Right atrium auricular region (tissue), 2 donors: ENCODE measurements around the gene ZBTB20. TPM values are rescaled to one million over a fixed set of nuclear protein-coding genes. Genes with fewer than 3 reads are reported as not detected.
A peak's percentile ranks its signal among the peaks of the same experiment; 100 is the strongest.

Experiments
- DNase-seq: peaks from one replicate; pipeline ENCODE4 v3.0.0-alpha.2; 2019; ENCODE audit warnings: low spot score
- H3K27ac ChIP-seq, 2 donors: fragments of 200-600 bp; sonication (generic); 1 replicate in 1 of 2; 2 replicates in 1 of 2; pipeline ENCODE4 v1.5.1; 2016 to 2019
- H3K27me3 ChIP-seq, 2 donors: fragments of 200-600 bp; sonication (generic); one replicate each; pipeline versions ENCODE4 v1.5.1 to v1.6.0; 2017 to 2019
- H3K36me3 ChIP-seq: fragments of 200-600 bp; sonication (generic); one replicate; pipeline ENCODE4 v1.5.1; 2016
- H3K4me1 ChIP-seq, 2 donors: fragments of 200-600 bp; sonication (generic); one replicate each; pipeline versions ENCODE4 v1.5.1 to v1.6.0; 2017 to 2019
- H3K4me3 ChIP-seq, 2 donors: fragments of 200-600 bp; sonication (generic); 1 replicate in 1 of 2; 2 replicates in 1 of 2; pipeline ENCODE4 v1.5.1; 2017 to 2019; ENCODE audit warnings: mild to moderate bottlenecking in 1 of 2, moderate library complexity in 1 of 2
- H3K9me3 ChIP-seq, 2 donors: fragments of 200-600 bp; sonication (generic); one replicate each; pipeline ENCODE4 v1.5.1; 2019
- total RNA-seq, 2 donors: library from RNA; depleted of rRNA; stranded (reverse); fragments of >200 nt; gene quantifications; one replicate each; pipeline ENCODE4 v1.1.0, GENCODE V29; 2016
- TF ChIP-seq, protein P1 (sequence below), 2 donors: fragments of 200-600 bp; sonication (generic); IDR thresholded peaks; one replicate each; pipeline ENCODE4 v1.5.1; 2019; ENCODE audit warnings: antibody characterized with exemption in 2 of 2

ZBTB20 gene
- total RNA-seq, 2 donors from 2014 or later = 84.6 to 90.8 TPM

- H3K9me3 ChIP-seq = no peaks in the 10 kb centered on the region
- DNase-seq = no peak
- TF ChIP-seq, protein P1, sequence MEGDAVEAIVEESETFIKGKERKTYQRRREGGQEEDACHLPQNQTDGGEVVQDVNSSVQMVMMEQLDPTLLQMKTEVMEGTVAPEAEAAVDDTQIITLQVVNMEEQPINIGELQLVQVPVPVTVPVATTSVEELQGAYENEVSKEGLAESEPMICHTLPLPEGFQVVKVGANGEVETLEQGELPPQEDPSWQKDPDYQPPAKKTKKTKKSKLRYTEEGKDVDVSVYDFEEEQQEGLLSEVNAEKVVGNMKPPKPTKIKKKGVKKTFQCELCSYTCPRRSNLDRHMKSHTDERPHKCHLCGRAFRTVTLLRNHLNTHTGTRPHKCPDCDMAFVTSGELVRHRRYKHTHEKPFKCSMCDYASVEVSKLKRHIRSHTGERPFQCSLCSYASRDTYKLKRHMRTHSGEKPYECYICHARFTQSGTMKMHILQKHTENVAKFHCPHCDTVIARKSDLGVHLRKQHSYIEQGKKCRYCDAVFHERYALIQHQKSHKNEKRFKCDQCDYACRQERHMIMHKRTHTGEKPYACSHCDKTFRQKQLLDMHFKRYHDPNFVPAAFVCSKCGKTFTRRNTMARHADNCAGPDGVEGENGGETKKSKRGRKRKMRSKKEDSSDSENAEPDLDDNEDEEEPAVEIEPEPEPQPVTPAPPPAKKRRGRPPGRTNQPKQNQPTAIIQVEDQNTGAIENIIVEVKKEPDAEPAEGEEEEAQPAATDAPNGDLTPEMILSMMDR (IDR thresholded peaks at IDR 0.05) = no peak
- H3K27me3 ChIP-seq = no peaks in the 10 kb centered on the region
- H3K4me1 ChIP-seq = peaks cover 0 to 12% of the 10 kb centered on the region in 2 donors
- H3K4me3 ChIP-seq = peak overlapping the region; percentile 6 to 22
- H3K36me3 ChIP-seq = no peaks in the 10 kb centered on the region
- H3K27ac ChIP-seq = peak overlapping the region; percentile 64 to 67
These were observed 400.6 kb downstream of the ZBTB20 start for GRCh38 chr3:114746502-114746901.

- TF ChIP-seq, protein P1 (IDR thresholded peaks at IDR 0.05) = no peak
- no peak for DNase-seq
These were observed 401.5 kb downstream of the ZBTB20 start for GRCh38 chr3:114745322-114746240.

DNA sequence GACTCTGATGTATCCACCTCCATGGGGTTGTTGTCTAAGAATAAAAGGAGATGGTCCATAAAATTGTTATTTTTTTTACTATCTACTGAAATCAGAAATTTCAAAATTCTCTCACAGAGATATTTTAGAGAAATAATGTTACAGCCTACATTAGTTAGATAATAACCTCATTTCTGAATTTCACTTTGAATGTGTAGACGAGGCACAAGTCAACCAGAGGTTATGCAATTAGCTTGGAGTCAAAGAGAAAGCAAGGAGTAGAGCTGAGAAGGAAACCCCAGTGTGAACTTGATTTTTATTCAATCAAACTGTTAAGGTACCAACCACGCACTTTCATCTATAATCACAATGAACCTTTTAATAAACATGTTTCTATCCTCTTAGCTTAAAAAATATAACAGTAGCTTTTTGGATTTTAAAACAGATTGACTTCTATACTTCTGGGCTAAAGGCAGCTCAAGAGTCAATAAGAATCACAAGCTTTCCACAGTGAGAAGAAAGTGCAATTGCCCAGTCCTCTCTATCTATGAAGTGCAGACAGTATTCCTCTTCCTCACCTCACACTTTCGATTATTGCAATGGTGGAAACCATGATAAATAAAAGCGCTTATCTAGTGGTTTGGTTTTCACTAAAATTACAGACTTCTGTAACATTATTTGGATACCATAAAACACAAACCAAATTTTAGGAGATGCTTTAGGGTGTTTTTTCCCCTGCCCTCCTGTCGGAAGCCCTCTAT is 403.2 kb downstream of the ZBTB20 start:
- no peak for DNase-seq
- TF ChIP-seq, protein P1 (IDR thresholded peaks at IDR 0.05) = no peak
- H3K27me3 ChIP-seq = no peaks in the 10 kb centered on the region
- no peak overlapping the region for H3K27ac ChIP-seq
- peaks cover 0 to 12% of the 10 kb centered on the region in 2 donors for H3K4me1 ChIP-seq
- no peaks in the 10 kb centered on the region for H3K36me3 ChIP-seq
- H3K9me3 ChIP-seq = no peaks in the 10 kb centered on the region
- H3K4me3 ChIP-seq = no peak overlapping the region

More at GRCh38 chr3:114745322-114746240, 401.5 kb downstream of the ZBTB20 start:
- Histone ChIP-seq H3K27ac (peak overlapping the region; percentile 64 to 67), H3K9me3 (no peaks in the 10 kb centered on the region), H3K36me3 (no peaks in the 10 kb centered on the region), H3K27me3 (no peaks in the 10 kb centered on the region), H3K4me1 (peaks cover 0 to 12% of the 10 kb centered on the region in 2 donors), H3K4me3 (peak overlapping the region in 1 of 2 donors; percentile 1)

- Histone ChIP-seq H3K27me3 (no peaks in the 10 kb centered on the region), H3K27ac (no peak overlapping the region), H3K4me1 (peaks cover 0 to 12% of the 10 kb centered on the region in 2 donors), H3K9me3 (no peaks in the 10 kb centered on the region), H3K36me3 (no peaks in the 10 kb centered on the region), H3K4me3 (no peak overlapping the region)
- TF ChIP-seq, protein P1 (IDR thresholded peaks at IDR 0.05) = no peak
- no peak for DNase-seq
These were observed 406.0 kb downstream of the ZBTB20 start for GRCh38 chr3:114741066-114741465.

DNA sequence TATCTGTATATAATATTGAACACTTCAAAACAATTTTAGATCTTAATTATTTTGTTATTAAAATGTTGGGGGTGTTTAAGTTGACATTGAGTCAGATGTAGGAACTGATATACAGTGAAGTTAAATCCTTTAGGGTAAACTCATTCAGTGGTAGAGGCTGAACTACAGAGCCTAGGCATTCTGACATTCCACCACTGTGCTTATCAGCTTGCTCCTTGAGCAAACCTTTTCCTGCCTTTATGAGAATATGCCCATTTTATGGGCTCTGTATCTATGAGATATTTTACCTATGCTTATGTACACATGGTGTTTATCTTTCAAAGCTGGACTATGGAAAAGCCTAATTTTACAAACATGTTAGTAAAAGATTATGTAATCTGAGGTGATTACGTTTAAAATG is 407.5 kb downstream of the ZBTB20 start:
- Histone ChIP-seq H3K27ac (no peak overlapping the region), H3K36me3 (no peaks in the 10 kb centered on the region), H3K4me1 (peaks cover 0 to 2% of the 10 kb centered on the region in 2 donors), H3K9me3 (no peaks in the 10 kb centered on the region), H3K4me3 (no peak overlapping the region), H3K27me3 (no peaks in the 10 kb centered on the region)
- DNase-seq = no peak
- TF ChIP-seq, protein P1 (IDR thresholded peaks at IDR 0.05) = no peak
